Lung (tissue), 12 donors: ENCODE data around the gene ZMYM3. TPM values are rescaled to one million over a fixed set of nuclear protein-coding genes. Genes with fewer than 3 reads are reported as not detected.
"Not testable (repeated sequence)": the region's sequence is repeated elsewhere in the genome, so short reads cannot be mapped to it uniquely, and the experiment has no call there.

ENCODE experiments used
- ATAC-seq: fragments of 200-7000 bp; cut with Tn5 transposase; one replicate; pipeline ENCODE4 v1.9.1; 2020; ENCODE audit warnings: moderate number of reproducible peaks; ENCODE audit not compliant: insufficient read depth, low FRiP score
- DNase-seq, 3 donors: peaks; one replicate each; pipeline ENCODE4 v3.0.0-alpha.2; 2013 to 2017
- H3K27ac ChIP-seq, 2 donors: one replicate each; pipeline ENCODE4 v1.5.1; 2013; ENCODE audit warnings: mild to moderate bottlenecking in 2 of 2, moderate library complexity in 2 of 2, control low read depth in 1 of 2, inconsistent platforms in 1 of 2, low read depth in 1 of 2, low read length in 1 of 2
- H3K27me3 ChIP-seq, 3 donors: one replicate each; pipeline ENCODE4 v1.5.1; 2013; ENCODE audit warnings: low read length in 2 of 3; ENCODE audit not compliant: control insufficient read depth in 3 of 3, insufficient read depth in 3 of 3
- H3K36me3 ChIP-seq, 4 donors: one replicate each; pipeline ENCODE4 v1.5.1; 2013; ENCODE audit warnings: low read length in 4 of 4, mild to moderate bottlenecking in 1 of 4, moderate library complexity in 1 of 4; ENCODE audit not compliant: control insufficient read depth in 4 of 4, insufficient read depth in 4 of 4
- H3K4me1 ChIP-seq, 5 donors: one replicate each; pipeline ENCODE4 v1.5.1; 2013; ENCODE audit warnings: low read length in 5 of 5, mild to moderate bottlenecking in 2 of 5, moderate library complexity in 1 of 5; ENCODE audit not compliant: control insufficient read depth in 5 of 5, insufficient read depth in 5 of 5
- H3K4me3 ChIP-seq: one replicate; pipeline ENCODE4 v1.5.1; 2013; ENCODE audit warnings: mild to moderate bottlenecking, control low read depth, moderate library complexity
- H3K9ac ChIP-seq, 2 donors: one replicate each; pipeline ENCODE4 v1.5.1; 2013; ENCODE audit warnings: low read length in 2 of 2, control low read depth in 1 of 2; ENCODE audit not compliant: insufficient read depth in 1 of 2
- H3K9me3 ChIP-seq, 4 donors: one replicate each; pipeline ENCODE4 v1.5.1; 2013; ENCODE audit warnings: low read length in 3 of 4, mild to moderate bottlenecking in 1 of 4, moderate library complexity in 1 of 4; ENCODE audit not compliant: control insufficient read depth in 4 of 4, insufficient read depth in 3 of 4
- CTCF ChIP-seq: IDR thresholded peaks from 2 replicates; pipeline ENCODE4 v1.5.1; 2012; ENCODE audit warnings: mild to moderate bottlenecking; ENCODE audit errors: control extremely low read depth, extremely low read depth
- WGBS, 2 donors: extraction: QIAGEN DNeasy Blood & Tissue Kit; methylation state at CpG; one replicate each; pipeline ENCODE4 v1.1.7; 2013; 5-methylcytosine and 5-hydroxymethylcytosine counted together
- polyA plus RNA-seq, 2 donors: library from polyadenylated mRNA; stranded (reverse); fragments of 200-250 nt; gene quantifications; one replicate each; pipeline ENCODE4 v1.2.1, GENCODE V29; 2013
- total RNA-seq, 2 donors: library from RNA; depleted of rRNA in 1 of 2; stranded (reverse); fragments of >200 nt in 1 of 2; gene quantifications; one replicate each; pipeline ENCODE4 v1.2.1, GENCODE V29; 2014 to 2021
- donor health status: control.
- donor health status: control.
- donor health status: Bipolar disorder and iron deficiency.
- donor health status: healthy.
- donor health status: DM: yes; HTN: yes; CAD: no.

ZMYM3 gene
- total and polyA plus RNA-seq, 4 donors = 5.8 to 23.4 (median 15.7) TPM

GRCh38 chrX:71282514-71283402, 28.8 kb upstream of the ZMYM3 start:
- H3K9me3 ChIP-seq = peaks cover 0 to 6% (median under 1%) of the 10 kb centered on the region in 4 donors
- H3K36me3 ChIP-seq = peaks cover 0 to 3% (median under 1%) of the 10 kb centered on the region in 4 donors
- 27 to 50% methylated on average over 15 to 16 of the region's 16 CpGs for WGBS, 2 donors
- no peak for TF ChIP-seq CTCF
- no peak overlapping the region for H3K4me3 ChIP-seq
- ATAC-seq = peak; percentile 48
- H3K27ac ChIP-seq = peak overlapping the region; percentile 61 to 80
- H3K4me1 ChIP-seq = peaks cover 0 to 13% (median 0%) of the 10 kb centered on the region in 5 donors
- no peak for DNase-seq
- peak overlapping the region in 1 of 2 donors; percentile 8 for H3K9ac ChIP-seq
- H3K27me3 ChIP-seq = no peaks in the 10 kb centered on the region

- H3K36me3 ChIP-seq, H3K4me1 ChIP-seq, H3K27ac ChIP-seq, DNase-seq, ATAC-seq, H3K9me3 ChIP-seq, H3K4me3 ChIP-seq, H3K27me3 ChIP-seq, H3K9ac ChIP-seq: not testable (repeated sequence)
- 92 to 94% methylated on average over 6 to 11 of the region's 11 CpGs for WGBS, 2 donors
Observed at GRCh38 chrX:71281300-71281699, 27.4 kb upstream of the ZMYM3 start.

GRCh38 chrX:71272313-71272712, 18.4 kb upstream of the ZMYM3 start:
- not testable (repeated sequence) for H3K4me1 ChIP-seq, H3K4me3 ChIP-seq, ATAC-seq, H3K9me3 ChIP-seq, H3K9ac ChIP-seq, H3K27me3 ChIP-seq, H3K27ac ChIP-seq, H3K36me3 ChIP-seq, DNase-seq
- WGBS, 2 donors = 83 to 95% methylated on average over 2 of the region's 2 CpGs

- ATAC-seq (no peak), DNase-seq (no peak)
- Histone ChIP-seq H3K4me1 (no peaks in the 10 kb centered on the region), H3K9me3 (peaks cover 0 to 6% (median 0%) of the 10 kb centered on the region in 4 donors), H3K27ac (no peak overlapping the region), H3K27me3 (no peaks in the 10 kb centered on the region), H3K9ac (no peak overlapping the region), H3K4me3 (no peak overlapping the region), H3K36me3 (no peaks in the 10 kb centered on the region)
- 87 to 98% methylated on average over 9 to 19 of the region's 19 CpGs for WGBS, 2 donors
- no peak for TF ChIP-seq CTCF
Observed at GRCh38 chrX:71269801-71270395, 16.0 kb upstream of the ZMYM3 start.

- not testable (repeated sequence) for ATAC-seq, H3K27ac ChIP-seq, H3K36me3 ChIP-seq
Observed at GRCh38 chrX:71268624-71269023, 14.7 kb upstream of the ZMYM3 start.

More at GRCh38 chrX:71268624-71269023, 14.7 kb upstream of the ZMYM3 start:
- H3K9me3 ChIP-seq, H3K9ac ChIP-seq, DNase-seq, H3K27me3 ChIP-seq, H3K4me1 ChIP-seq, H3K4me3 ChIP-seq: not testable (repeated sequence)
